ENCODE measurements around the gene DOCK3. TPM values are rescaled to one million over a fixed set of nuclear protein-coding genes. Genes with fewer than 3 reads are reported as not detected.

DOCK3 gene
- total RNA-seq, 6 donors from 2014 or later: 0.15 to 3.1 (median 0.88) TPM

DNA sequence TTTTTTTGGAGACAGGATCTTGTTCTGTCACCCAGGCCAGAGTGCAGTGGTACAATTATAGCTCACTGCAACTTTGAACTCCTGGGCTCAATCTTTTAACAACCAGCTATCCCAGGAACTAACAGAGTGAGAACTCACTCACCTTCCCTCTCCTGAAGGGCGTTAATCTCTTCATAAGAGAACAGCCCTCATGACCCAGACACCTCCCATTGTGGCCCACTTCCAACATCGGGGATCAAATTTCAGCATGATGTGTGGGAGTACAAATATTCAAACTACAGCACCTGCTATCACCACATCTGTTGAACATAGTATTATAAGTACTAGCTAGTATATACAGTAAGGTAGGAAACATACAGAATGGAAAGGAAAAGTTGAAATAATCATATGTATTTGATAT, 132.5 kb downstream of the DOCK3 start:
- peaks cover 0 to 9% (median 6%) of the 10 kb centered on the region in 4 donors for H3K9me3 ChIP-seq
- DNase-seq (peak in 1 of 2 donors; percentile 30), ATAC-seq (ENCODE audit: low FRiP score in 2 of 2) (no peak)
- H3K27ac ChIP-seq: no peak overlapping the region
- no peaks in the 10 kb centered on the region for H3K4me1 ChIP-seq
- no peaks in the 10 kb centered on the region for H3K27me3 ChIP-seq
- no peaks in the 10 kb centered on the region for H3K36me3 ChIP-seq
- TF ChIP-seq EP300 (IDR thresholded peaks at IDR 0.05): no peak
- TF ChIP-seq POLR2A (IDR thresholded peaks at IDR 0.05): no peak
- TF ChIP-seq, protein P1, sequence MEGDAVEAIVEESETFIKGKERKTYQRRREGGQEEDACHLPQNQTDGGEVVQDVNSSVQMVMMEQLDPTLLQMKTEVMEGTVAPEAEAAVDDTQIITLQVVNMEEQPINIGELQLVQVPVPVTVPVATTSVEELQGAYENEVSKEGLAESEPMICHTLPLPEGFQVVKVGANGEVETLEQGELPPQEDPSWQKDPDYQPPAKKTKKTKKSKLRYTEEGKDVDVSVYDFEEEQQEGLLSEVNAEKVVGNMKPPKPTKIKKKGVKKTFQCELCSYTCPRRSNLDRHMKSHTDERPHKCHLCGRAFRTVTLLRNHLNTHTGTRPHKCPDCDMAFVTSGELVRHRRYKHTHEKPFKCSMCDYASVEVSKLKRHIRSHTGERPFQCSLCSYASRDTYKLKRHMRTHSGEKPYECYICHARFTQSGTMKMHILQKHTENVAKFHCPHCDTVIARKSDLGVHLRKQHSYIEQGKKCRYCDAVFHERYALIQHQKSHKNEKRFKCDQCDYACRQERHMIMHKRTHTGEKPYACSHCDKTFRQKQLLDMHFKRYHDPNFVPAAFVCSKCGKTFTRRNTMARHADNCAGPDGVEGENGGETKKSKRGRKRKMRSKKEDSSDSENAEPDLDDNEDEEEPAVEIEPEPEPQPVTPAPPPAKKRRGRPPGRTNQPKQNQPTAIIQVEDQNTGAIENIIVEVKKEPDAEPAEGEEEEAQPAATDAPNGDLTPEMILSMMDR (IDR thresholded peaks at IDR 0.05): no peak
- no peak for TF ChIP-seq POLR2AphosphoS5 (IDR thresholded peaks at IDR 0.05)
- 47 to 52% methylated on average over 2 of the region's 2 CpGs for WGBS, 2 donors
- H3K4me3 ChIP-seq: no peak overlapping the region

DNA sequence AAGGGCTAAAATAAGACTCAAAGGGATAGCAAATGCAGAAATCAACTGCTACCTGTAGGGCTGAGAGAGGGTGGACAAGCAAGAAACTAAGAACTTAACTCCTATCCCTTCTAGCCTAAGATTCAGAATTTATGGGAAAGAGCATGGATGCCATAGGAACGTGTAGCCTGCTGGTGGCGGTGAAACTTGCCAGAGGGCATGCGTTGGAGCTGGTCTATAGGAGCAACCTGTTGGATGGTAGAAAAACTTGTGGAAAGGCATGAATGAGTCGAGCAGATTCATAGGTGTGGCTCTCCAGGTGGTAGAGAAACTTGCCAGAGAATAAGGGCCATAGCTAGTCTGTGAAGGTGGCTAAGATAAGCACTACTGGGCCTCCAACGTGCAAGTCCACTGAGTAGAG, 137.2 kb downstream of the DOCK3 start:
- no peak overlapping the region for H3K27ac ChIP-seq
- no peaks in the 10 kb centered on the region for H3K36me3 ChIP-seq

DNA sequence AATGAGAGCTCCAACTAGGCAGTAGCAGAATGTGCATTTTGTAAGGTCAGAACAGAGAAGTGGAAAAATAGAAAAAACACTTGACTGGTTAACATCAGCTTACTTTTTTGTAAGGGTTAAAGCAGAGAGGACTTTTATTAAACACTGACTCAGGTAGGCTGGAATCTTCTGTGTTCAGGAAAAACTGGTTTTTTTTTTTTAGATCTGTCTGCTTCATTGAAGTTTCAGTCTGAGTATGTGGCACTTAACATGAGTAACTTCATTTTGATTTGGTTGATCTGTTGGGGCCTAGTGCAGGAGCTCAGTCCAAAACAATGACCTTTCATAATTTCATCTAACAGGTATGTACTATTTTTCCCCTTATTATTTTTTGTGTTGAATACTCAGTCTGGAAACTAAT, 141.1 kb downstream of the DOCK3 start:
- no peak for TF ChIP-seq POLR2AphosphoS5 (IDR thresholded peaks at IDR 0.05)
- TF ChIP-seq, protein P1 (IDR thresholded peaks at IDR 0.05): no peak
- TF ChIP-seq POLR2A (IDR thresholded peaks at IDR 0.05): no peak
- TF ChIP-seq EP300 (IDR thresholded peaks at IDR 0.05): no peak
- H3K36me3 ChIP-seq: no peaks in the 10 kb centered on the region
- no peaks in the 10 kb centered on the region for H3K4me1 ChIP-seq
- H3K4me3 ChIP-seq: no peak overlapping the region
- H3K9me3 ChIP-seq: no peaks in the 10 kb centered on the region
- no peaks in the 10 kb centered on the region for H3K27me3 ChIP-seq
- DNase-seq (no peak), ATAC-seq (ENCODE audit: low FRiP score in 2 of 2) (no peak)
- H3K27ac ChIP-seq: no peak overlapping the region

More for the DNA sequence above, 137.2 kb downstream of the DOCK3 start:
- Histone ChIP-seq H3K4me1 (no peaks in the 10 kb centered on the region), H3K27me3 (no peaks in the 10 kb centered on the region), H3K4me3 (no peak overlapping the region), H3K9me3 (no peaks in the 10 kb centered on the region)
- DNase-seq (no peak), ATAC-seq (ENCODE audit: low FRiP score in 2 of 2) (no peak)
- TF ChIP-seq EP300 (IDR thresholded peaks at IDR 0.05): no peak
- TF ChIP-seq, protein P1 (IDR thresholded peaks at IDR 0.05): no peak
- no peak for TF ChIP-seq POLR2A (IDR thresholded peaks at IDR 0.05)
- TF ChIP-seq POLR2AphosphoS5 (IDR thresholded peaks at IDR 0.05): no peak
- 73 to 81% methylated on average over 5 of the region's 5 CpGs for WGBS, 2 donors

DNA sequence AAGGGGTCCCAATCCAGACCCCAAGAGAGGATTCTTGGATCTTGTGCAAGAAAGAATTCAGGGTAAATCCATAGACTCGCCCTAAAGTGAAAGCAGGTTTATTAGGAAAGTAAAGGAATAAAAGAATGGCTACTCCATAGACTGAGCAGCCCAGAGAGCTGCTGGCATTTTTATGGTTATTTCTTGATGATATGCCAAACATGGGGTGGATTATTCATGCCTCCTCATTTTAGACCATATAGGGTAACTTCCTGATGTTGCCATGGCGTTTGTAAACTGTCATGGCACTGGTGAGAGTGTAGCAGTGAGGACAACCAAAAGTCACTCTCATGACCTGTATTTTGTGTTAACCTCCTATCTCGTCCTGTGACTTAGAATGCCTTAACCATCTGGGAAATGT, 142.2 kb downstream of the DOCK3 start:
- Histone ChIP-seq H3K4me3 (no peak overlapping the region), H3K27me3 (no peaks in the 10 kb centered on the region), H3K4me1 (no peaks in the 10 kb centered on the region), H3K36me3 (no peaks in the 10 kb centered on the region), H3K27ac (no peak overlapping the region), H3K9me3 (no peaks in the 10 kb centered on the region)
- no peak for DNase-seq
- WGBS, 2 donors: 50 to 74% methylated on average over 3 of the region's 3 CpGs
- ATAC-seq (ENCODE audit: low FRiP score in 2 of 2): no peak
- TF ChIP-seq POLR2AphosphoS5 (IDR thresholded peaks at IDR 0.05) (no peak), EP300 (IDR thresholded peaks at IDR 0.05) (no peak), POLR2A (IDR thresholded peaks at IDR 0.05) (no peak)
- TF ChIP-seq, protein P1 (IDR thresholded peaks at IDR 0.05): no peak

DNA sequence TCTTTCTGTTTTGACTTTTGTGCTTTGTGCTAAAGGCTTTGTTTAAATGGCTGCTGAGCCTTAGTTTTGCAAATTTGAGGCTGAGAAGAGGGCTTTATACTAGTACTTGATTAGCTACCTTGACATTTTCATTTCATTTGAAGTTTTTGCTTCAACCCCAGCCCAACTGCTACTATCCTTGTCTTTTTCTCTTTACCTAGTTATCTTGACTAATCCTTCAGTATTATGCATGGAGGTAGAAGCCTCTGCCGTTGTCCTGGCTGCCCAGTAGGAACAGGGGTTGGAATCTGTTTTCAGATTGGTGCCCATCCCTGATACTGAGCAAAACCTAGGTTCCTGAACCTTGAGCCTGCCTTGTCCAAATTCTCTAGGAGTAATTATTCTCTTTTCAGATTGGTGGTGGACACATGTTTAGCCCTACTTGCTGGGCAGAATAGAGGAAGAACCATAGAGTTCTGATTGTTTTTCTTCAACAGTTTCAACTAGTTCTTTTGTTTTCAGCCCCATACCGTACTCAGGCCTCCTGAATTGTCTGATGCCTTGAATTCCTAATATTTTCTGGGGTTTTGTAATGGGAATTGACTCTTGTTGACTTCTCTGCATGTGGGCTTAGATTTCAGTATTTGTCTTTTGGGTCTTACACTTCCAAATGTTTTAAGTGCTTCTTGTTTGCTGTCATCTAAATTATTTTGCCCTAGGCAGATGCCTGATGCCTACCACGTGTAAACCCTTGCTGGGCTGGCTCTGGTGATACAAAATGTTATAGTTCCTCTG, 143.2 kb downstream of the DOCK3 start:
- ATAC-seq (ENCODE audit: low FRiP score in 2 of 2) (no peak), DNase-seq (no peak)
- Histone ChIP-seq H3K27ac (no peak overlapping the region), H3K4me3 (no peak overlapping the region), H3K4me1 (no peaks in the 10 kb centered on the region), H3K9me3 (no peaks in the 10 kb centered on the region), H3K27me3 (no peaks in the 10 kb centered on the region), H3K36me3 (no peaks in the 10 kb centered on the region)
- WGBS, 2 donors: 47 to 49% methylated on average over 3 of the region's 3 CpGs
- TF ChIP-seq EP300 (IDR thresholded peaks at IDR 0.05): no peak
- no peak for TF ChIP-seq POLR2AphosphoS5 (IDR thresholded peaks at IDR 0.05)
- TF ChIP-seq, protein P1 (IDR thresholded peaks at IDR 0.05): no peak
- TF ChIP-seq POLR2A (IDR thresholded peaks at IDR 0.05): no peak
